Suprapubic skin (tissue), 4 donors: ENCODE results near the gene NCAPD3. TPM values are rescaled to one million over a fixed set of nuclear protein-coding genes. Genes with fewer than 3 reads are reported as not detected.

Experiments used
- DNase-seq, 2 donors: peaks; one replicate each; pipeline ENCODE4 v3.0.0-alpha.2; 2019; ENCODE audit warnings: low spot score in 2 of 2
- H3K27ac ChIP-seq: fragments of 200-600 bp; sonication (generic); one replicate; pipeline ENCODE4 v1.5.1; 2019
- H3K27me3 ChIP-seq: fragments of 200-600 bp; sonication (generic); one replicate; pipeline ENCODE4 v1.5.1; 2019
- H3K36me3 ChIP-seq: fragments of 200-600 bp; sonication (generic); one replicate; pipeline ENCODE4 v1.5.1; 2019
- H3K4me1 ChIP-seq: fragments of 200-600 bp; sonication (generic); one replicate; pipeline ENCODE4 v1.5.1; 2019
- H3K4me3 ChIP-seq: fragments of 200-600 bp; sonication (generic); one replicate; pipeline ENCODE4 v1.5.1; 2019; ENCODE audit warnings: mild to moderate bottlenecking
- H3K9me3 ChIP-seq: fragments of 200-600 bp; sonication (generic); one replicate; pipeline ENCODE4 v1.5.1; 2019
- EP300 ChIP-seq: sonication (generic); formaldehyde crosslinking; IDR thresholded peaks from one replicate; pipeline ENCODE4 v1.6.1; 2017; ENCODE audit warnings: antibody characterized with exemption
- POLR2A ChIP-seq, 2 donors: fragments of 450-650 bp; IDR thresholded peaks; one replicate each; pipeline ENCODE4 v1.6.1; 2017; ENCODE audit warnings: antibody characterized with exemption in 2 of 2, mild to moderate bottlenecking in 2 of 2, moderate library complexity in 2 of 2
- POLR2AphosphoS5 ChIP-seq, 3 donors: sonication (generic); formaldehyde crosslinking; IDR thresholded peaks; one replicate each; pipeline ENCODE4 v1.6.1; 2017; ENCODE audit warnings: antibody characterized with exemption in 3 of 3
- WGBS: methylation state at CpG from one replicate; pipeline ENCODE4 v1.1.5; 2018; 5-methylcytosine and 5-hydroxymethylcytosine counted together
- total RNA-seq, 4 donors: library from RNA; depleted of rRNA; stranded (reverse); fragments of >200 nt; gene quantifications; one replicate each; pipeline ENCODE4 v1.1.0, GENCODE V29; 2016
- TF ChIP-seq, protein P1 (sequence below), 2 donors: fragments of 200-600 bp in 1 of 2; fragments of 450-650 bp in 1 of 2; sonication (generic) in 1 of 2; IDR thresholded peaks; one replicate each; pipeline ENCODE4 v1.5.1; 2016 to 2019; ENCODE audit warnings: antibody characterized with exemption in 2 of 2, mild to moderate bottlenecking in 1 of 2, moderate library complexity in 1 of 2

NCAPD3 gene
- total RNA-seq, 4 donors from 2014 or later, result 26.8 to 37.6 (median 30.8) TPM

- TF ChIP-seq POLR2A (IDR thresholded peaks at IDR 0.05), result no peak
- TF ChIP-seq POLR2AphosphoS5 (IDR thresholded peaks at IDR 0.05), result no peak
- TF ChIP-seq, protein P1, sequence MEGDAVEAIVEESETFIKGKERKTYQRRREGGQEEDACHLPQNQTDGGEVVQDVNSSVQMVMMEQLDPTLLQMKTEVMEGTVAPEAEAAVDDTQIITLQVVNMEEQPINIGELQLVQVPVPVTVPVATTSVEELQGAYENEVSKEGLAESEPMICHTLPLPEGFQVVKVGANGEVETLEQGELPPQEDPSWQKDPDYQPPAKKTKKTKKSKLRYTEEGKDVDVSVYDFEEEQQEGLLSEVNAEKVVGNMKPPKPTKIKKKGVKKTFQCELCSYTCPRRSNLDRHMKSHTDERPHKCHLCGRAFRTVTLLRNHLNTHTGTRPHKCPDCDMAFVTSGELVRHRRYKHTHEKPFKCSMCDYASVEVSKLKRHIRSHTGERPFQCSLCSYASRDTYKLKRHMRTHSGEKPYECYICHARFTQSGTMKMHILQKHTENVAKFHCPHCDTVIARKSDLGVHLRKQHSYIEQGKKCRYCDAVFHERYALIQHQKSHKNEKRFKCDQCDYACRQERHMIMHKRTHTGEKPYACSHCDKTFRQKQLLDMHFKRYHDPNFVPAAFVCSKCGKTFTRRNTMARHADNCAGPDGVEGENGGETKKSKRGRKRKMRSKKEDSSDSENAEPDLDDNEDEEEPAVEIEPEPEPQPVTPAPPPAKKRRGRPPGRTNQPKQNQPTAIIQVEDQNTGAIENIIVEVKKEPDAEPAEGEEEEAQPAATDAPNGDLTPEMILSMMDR (IDR thresholded peaks at IDR 0.05), result no peak
- TF ChIP-seq EP300, result no peak
- no peak for DNase-seq
- 90% methylated on average over 7 of the region's 11 CpGs for WGBS
- H3K4me3 ChIP-seq, result no peak overlapping the region
- H3K27me3 ChIP-seq, result no peaks in the 10 kb centered on the region
- no peaks in the 10 kb centered on the region for H3K4me1 ChIP-seq
- H3K27ac ChIP-seq, result no peak overlapping the region
- no peaks in the 10 kb centered on the region for H3K9me3 ChIP-seq
- H3K36me3 ChIP-seq, result peaks cover 93% of the 10 kb centered on the region
Observed at GRCh38 chr11:134246100-134246499, 22.3 kb upstream of the NCAPD3 start.

GRCh38 chr11:134245434-134245833 lies 21.7 kb upstream of the NCAPD3 start:
- no peaks in the 10 kb centered on the region for H3K4me1 ChIP-seq
- no peak overlapping the region for H3K4me3 ChIP-seq
- peak in 1 of 2 donors; percentile 76 for DNase-seq
- no peaks in the 10 kb centered on the region for H3K9me3 ChIP-seq
- no peaks in the 10 kb centered on the region for H3K27me3 ChIP-seq
- H3K27ac ChIP-seq, result no peak overlapping the region
- 92% methylated on average over 13 of the region's 14 CpGs for WGBS
- TF ChIP-seq, protein P1 (IDR thresholded peaks at IDR 0.05), result no peak
- no peak for TF ChIP-seq EP300
- TF ChIP-seq POLR2AphosphoS5 (IDR thresholded peaks at IDR 0.05), result no peak
- no peak for TF ChIP-seq POLR2A (IDR thresholded peaks at IDR 0.05)
- peaks cover 98% of the 10 kb centered on the region for H3K36me3 ChIP-seq

- WGBS, result 70% methylated on average over 6 of the region's 7 CpGs
- peak in 1 of 2 donors; percentile 69 for DNase-seq
- TF ChIP-seq, protein P1 (IDR thresholded peaks at IDR 0.05), result peak in 1 of 2 donors; percentile 39
- TF ChIP-seq EP300, result no peak
- Histone ChIP-seq H3K9me3 (no peaks in the 10 kb centered on the region), H3K4me3 (no peak overlapping the region), H3K27me3 (no peaks in the 10 kb centered on the region), H3K27ac (no peak overlapping the region), H3K4me1 (no peaks in the 10 kb centered on the region), H3K36me3 (peaks cover 98% of the 10 kb centered on the region)
Observed at GRCh38 chr11:134244593-134244992, 20.8 kb upstream of the NCAPD3 start.

DNA sequence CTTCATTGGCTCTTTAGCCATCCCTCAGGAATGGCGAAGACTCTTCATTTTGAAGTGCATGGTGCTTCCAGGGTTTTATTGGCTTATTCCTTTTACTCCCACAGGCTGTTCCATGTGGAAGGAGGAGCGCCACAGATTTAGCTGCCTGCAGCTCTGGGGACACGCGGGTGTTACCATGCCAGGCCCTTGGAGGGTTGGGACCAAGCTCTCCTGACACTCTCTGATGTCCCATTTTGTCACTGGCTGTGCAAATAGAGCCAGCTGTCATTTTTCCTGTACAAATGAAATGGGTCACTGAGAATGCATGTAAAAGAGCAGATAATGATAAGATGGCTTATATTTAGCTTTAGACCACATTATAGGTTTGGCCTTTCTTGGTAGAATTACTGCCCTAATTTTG lies 20.1 kb upstream of the NCAPD3 start:
- Histone ChIP-seq H3K27me3 (no peaks in the 10 kb centered on the region), H3K4me1 (no peaks in the 10 kb centered on the region), H3K36me3 (peaks cover 98% of the 10 kb centered on the region), H3K9me3 (no peaks in the 10 kb centered on the region), H3K27ac (no peak overlapping the region), H3K4me3 (no peak overlapping the region)
- no peak for DNase-seq
- WGBS, result 93% methylated on average over 4 of the region's 4 CpGs
- TF ChIP-seq POLR2A (IDR thresholded peaks at IDR 0.05), result no peak
- TF ChIP-seq, protein P1 (IDR thresholded peaks at IDR 0.05), result no peak
- TF ChIP-seq POLR2AphosphoS5 (IDR thresholded peaks at IDR 0.05), result no peak
- TF ChIP-seq EP300, result no peak

DNA sequence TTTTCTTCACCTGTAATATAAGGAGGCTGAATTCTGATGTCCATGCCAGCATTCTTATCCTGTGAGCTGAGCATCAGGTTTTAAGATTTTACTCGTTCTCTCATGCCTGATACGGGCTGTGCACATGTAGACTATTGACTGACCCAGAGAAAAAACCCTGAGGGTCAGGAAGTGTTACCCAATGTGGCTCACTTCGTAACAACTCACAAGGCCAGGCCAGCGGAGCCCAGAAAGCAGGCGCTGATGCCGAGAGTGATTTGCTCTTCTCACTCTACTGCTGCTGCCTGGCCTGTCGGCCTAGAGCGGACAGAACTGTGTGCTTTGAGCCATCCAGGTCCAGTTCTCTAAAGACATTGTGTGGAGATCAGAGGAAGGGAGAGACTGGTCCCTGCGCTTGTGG lies 18.6 kb upstream of the NCAPD3 start:
- TF ChIP-seq, protein P1 (IDR thresholded peaks at IDR 0.05), result no peak
- TF ChIP-seq POLR2A (IDR thresholded peaks at IDR 0.05) (no peak), POLR2AphosphoS5 (IDR thresholded peaks at IDR 0.05) (no peak), EP300 (no peak)
- Histone ChIP-seq H3K27me3 (no peaks in the 10 kb centered on the region), H3K27ac (no peak overlapping the region), H3K4me3 (no peak overlapping the region), H3K4me1 (no peaks in the 10 kb centered on the region), H3K9me3 (no peaks in the 10 kb centered on the region), H3K36me3 (peaks cover 93% of the 10 kb centered on the region)
- WGBS, result 89% methylated on average over 9 of the region's 9 CpGs
- no peak for DNase-seq
